A549 (cell line): ENCODE measurements around the gene PCSK5. TPM values are rescaled to one million over a fixed set of nuclear protein-coding genes. Genes with fewer than 3 reads are reported as not detected.
A peak's percentile ranks its signal among the peaks of the same experiment; 100 is the strongest.

ENCODE experiments used
- ATAC-seq, 2 experiments: fragments of 200-7000 bp in 1 of 2; fragments of >200 bp in 1 of 2; cut with Nextera tagmentation in 1 of 2; cut with Tn5 transposase in 1 of 2; 3 replicates each; pipeline versions ENCODE4 v1.8.0 to v1.9.1; 2018 to 2020; ENCODE audit warnings: mild to moderate bottlenecking in 1 of 2, moderate library complexity in 1 of 2
- CTCF ChIA-PET: fragments of 300-600 bp; sonication (Branson Sonifier 250); formaldehyde crosslinking; extraction: SDS; loops from one replicate; lab custom pipeline; 2021; ENCODE audit warnings: antibody characterized with exemption, inconsistent platforms; lab: Yijun Ruan, JAX
- POLR2A ChIA-PET: fragments of 350-600 bp; formaldehyde crosslinking; extraction: SDS; loops from one replicate; lab custom pipeline; 2021; ENCODE audit warnings: antibody characterized with exemption, inconsistent platforms; lab: Yijun Ruan, JAX
- DNase-seq, 2 experiments: peaks; one replicate each; pipeline versions ENCODE4 v3.0.0 to v3.0.0-alpha.2; 2011 to 2016; ENCODE audit warnings: low read depth in 1 of 2, low spot score in 1 of 2
- FAIRE-seq: peaks from 2 replicates; lab custom pipeline; 2011; peaks lifted over from hg19 to GRCh38; lab: Jason Lieb, UNC
- H3K27ac ChIP-seq, 2 experiments: fragments of >200 bp; sonication (Bioruptor Twin); formaldehyde crosslinking; 3 replicates each; pipeline ENCODE4 v1.5.1; 2016 to 2017
- H3K4me1 ChIP-seq: fragments of >200 bp; sonication (Bioruptor Twin); formaldehyde crosslinking; 3 replicates; pipeline ENCODE4 v1.6.1; 2016
- H3K4me2 ChIP-seq: fragments of >200 bp; sonication (Bioruptor Twin); formaldehyde crosslinking; 3 replicates; pipeline ENCODE4 v1.6.1; 2016
- H3K4me3 ChIP-seq: fragments of >200 bp; sonication (Bioruptor Twin); formaldehyde crosslinking; 3 replicates; pipeline ENCODE4 v1.5.1; 2016
- H3K9me3 ChIP-seq: fragments of >200 bp; sonication (Bioruptor Twin); formaldehyde crosslinking; 3 replicates; pipeline ENCODE4 v1.6.1; 2016
- ATOH8 ChIP-seq: fragments of 250-450 bp; sonication (Bioruptor Pico); IDR thresholded peaks from 2 replicates; pipeline ENCODE4 v1.5.0; 2020; ENCODE audit warnings: low read depth, mild to moderate bottlenecking, moderate library complexity
- BHLHE40 ChIP-seq: IDR thresholded peaks from 2 replicates; pipeline ENCODE4 v1.6.1; 2012; ENCODE audit warnings: low read depth, low read length, inconsistent platforms
- E2F6 ChIP-seq: IDR thresholded peaks from 2 replicates; pipeline ENCODE4 v1.6.1; 2012; ENCODE audit warnings: low read depth, borderline replicate concordance
- ELK1 ChIP-seq: fragments of 150-350 bp; IDR thresholded peaks from 2 replicates; pipeline ENCODE4 v1.6.1; 2014; ENCODE audit warnings: low read depth, mild to moderate bottlenecking, low read length
- EP300 ChIP-seq, 2 experiments: fragments of >200 bp; sonication (Bioruptor Twin); formaldehyde crosslinking; IDR thresholded peaks; 2 replicates in 1 of 2; 3 replicates in 1 of 2; pipeline ENCODE4 v1.6.1; 2016 to 2017
- FOSL2 ChIP-seq, 2 experiments: fragments of 450-650 bp in 1 of 2; fragments of >200 bp in 1 of 2; sonication (Bioruptor Twin) in 1 of 2; formaldehyde crosslinking; IDR thresholded peaks; 2 replicates each; pipeline versions ENCODE4 v1.5.0 to v1.6.1; 2016 to 2020; ENCODE audit warnings: mild to moderate bottlenecking in 1 of 2, moderate library complexity in 1 of 2
- FOXS1 ChIP-seq: fragments of 250-450 bp; sonication (Bioruptor Pico); IDR thresholded peaks from 2 replicates; pipeline ENCODE4 v1.5.0; 2020; ENCODE audit warnings: mild to moderate bottlenecking, moderate library complexity
- HDAC2 ChIP-seq: fragments of 200-600 bp; sonication (generic); IDR thresholded peaks from 2 replicates; pipeline ENCODE4 v1.6.1; 2016
- HEYL ChIP-seq: fragments of 250-450 bp; sonication (Bioruptor Pico); IDR thresholded peaks from 2 replicates; pipeline ENCODE4 v1.8.0; 2021; ENCODE audit warnings: mild to moderate bottlenecking, moderate library complexity
- HMGXB4 ChIP-seq: fragments of 250-450 bp; sonication (Bioruptor Pico); IDR thresholded peaks from 2 replicates; pipeline ENCODE4 v1.5.0; 2021; ENCODE audit warnings: mild to moderate bottlenecking, moderate library complexity, borderline replicate concordance
- HOXA7 ChIP-seq: fragments of 250-450 bp; sonication (Bioruptor Pico); IDR thresholded peaks from 2 replicates; pipeline ENCODE4 v1.5.0; 2020; ENCODE audit warnings: mild to moderate bottlenecking, moderate library complexity
- HOXB13 ChIP-seq: fragments of 250-450 bp; sonication (Bioruptor Pico); IDR thresholded peaks from 2 replicates; pipeline ENCODE4 v1.5.0; 2020; ENCODE audit warnings: low read depth, mild to moderate bottlenecking, moderate library complexity
- HOXB5 ChIP-seq: fragments of 250-450 bp; sonication (Bioruptor Pico); IDR thresholded peaks from 2 replicates; pipeline ENCODE4 v1.5.0; 2020; ENCODE audit warnings: mild to moderate bottlenecking, moderate library complexity
- JUN ChIP-seq, 2 experiments: fragments of >200 bp; sonication (Bioruptor Twin); formaldehyde crosslinking; IDR thresholded peaks; 2 replicates in 1 of 2; 3 replicates in 1 of 2; pipeline ENCODE4 v1.6.1; 2016 to 2017
- KDM5A ChIP-seq: fragments of 200-600 bp; sonication (generic); IDR thresholded peaks from 2 replicates; pipeline ENCODE4 v1.6.1; 2016; ENCODE audit warnings: antibody characterized with exemption, mild to moderate bottlenecking
- MAX ChIP-seq: IDR thresholded peaks from 2 replicates; pipeline ENCODE4 v1.6.1; 2012
- MAZ ChIP-seq: fragments of 150-350 bp; IDR thresholded peaks from 2 replicates; pipeline ENCODE4 v1.6.1; 2014; ENCODE audit warnings: antibody characterized with exemption, low read depth, low read length, borderline replicate concordance
- MYC ChIP-seq: IDR thresholded peaks from 2 replicates; pipeline ENCODE4 v1.6.1; 2012; ENCODE audit warnings: mild to moderate bottlenecking, inconsistent platforms, low read length, improper control_type of control experiment, borderline replicate concordance
- NPAS2 ChIP-seq: fragments of 250-450 bp; sonication (Bioruptor Pico); IDR thresholded peaks from 2 replicates; pipeline ENCODE4 v1.8.0; 2022; ENCODE audit warnings: mild to moderate bottlenecking, moderate library complexity, borderline replicate concordance
- PBX3 ChIP-seq: IDR thresholded peaks from 2 replicates; pipeline ENCODE4 v1.6.1; 2012
- POLR2A ChIP-seq: IDR thresholded peaks from 2 replicates; pipeline ENCODE4 v1.6.1; 2012; ENCODE audit warnings: mild to moderate bottlenecking, low read length
- POLR2AphosphoS2 ChIP-seq: conservative IDR thresholded peaks from 2 replicates; pipeline ENCODE4 v1.6.1; 2012; ENCODE audit warnings: low read length, improper control_type of control experiment, inconsistent platforms
- RCOR1 ChIP-seq: fragments of 150-350 bp; IDR thresholded peaks from 2 replicates; pipeline ENCODE4 v1.6.1; 2014; ENCODE audit warnings: antibody characterized with exemption, low read length, low read depth
- REST ChIP-seq: fragments of 200-600 bp; sonication (generic); IDR thresholded peaks from 2 replicates; pipeline ENCODE4 v1.6.1; 2016; ENCODE audit warnings: antibody characterized with exemption, mild to moderate bottlenecking, moderate library complexity
- RNF2 ChIP-seq: fragments of 200-600 bp; sonication (generic); IDR thresholded peaks from 2 replicates; pipeline ENCODE4 v1.6.1; 2016; ENCODE audit warnings: low read depth, mild to moderate bottlenecking, antibody characterized with exemption, moderate library complexity, borderline replicate concordance
- SMC3 ChIP-seq: fragments of >200 bp; sonication (Bioruptor Twin); formaldehyde crosslinking; IDR thresholded peaks from 3 replicates; pipeline ENCODE4 v1.6.1; 2018; ENCODE audit warnings: inconsistent platforms
- WGBS: methylation state at CpG from one replicate; pipeline ENCODE4 v1.1.6; 2017; ENCODE audit errors: missing lambda C conversion rate; 5-methylcytosine and 5-hydroxymethylcytosine counted together
- polyA plus RNA-seq, 4 experiments: library from polyadenylated mRNA; depleted of rRNA in 3 of 4; stranded (reverse); fragments of >200 nt; fragmentation: RNase III in 1 of 4; extraction: RNeasy Plus Mini Kit Qiagen cat#74134 plus additional on column Dnase treatment in 1 of 4; gene quantifications; 2 replicates in 3 of 4; 3 replicates in 1 of 4; pipeline ENCODE4 v1.2.3, GENCODE V29; 2011 to 2017

Gene PCSK5
- polyA plus RNA-seq, 2 of the 4 experiments (the other 2 are of a cell fraction), result 1.3 to 6.7 TPM

GRCh38 chr9:76390656-76391055 is 500.2 kb downstream of the PCSK5 start:
- peak overlapping the region; percentile 77 for H3K4me2 ChIP-seq
- POLR2A ChIA-PET, result interaction anchor here (1.1 kb wide), 1 partner anchor 19 kb away, joined by 3 read pairs; no protein-coding TSS in a partner anchor
- WGBS, result 40% methylated on average over 1 of the region's 1 CpG
- H3K4me1 ChIP-seq, result peaks cover 39% of the 10 kb centered on the region
- H3K4me3 ChIP-seq, result no peak overlapping the region
- FAIRE-seq (no peak), DNase-seq (no peak), ATAC-seq (no peak)
- H3K9me3 ChIP-seq, result no peaks in the 10 kb centered on the region
- 0 out of 6 replicates have a peak overlapping the region, but pooled peaks of 1 of the 2 experiments have one; percentile 4 for H3K27ac ChIP-seq
- CTCF ChIA-PET, result interaction anchor here (1.2 to 4.8 kb wide), 2 partner anchors 11 to 16 kb away, joined by 4 to 53 read pairs; no protein-coding TSS in a partner anchor
- TF ChIP-seq HOXB13 (CRISPR knock-in tag) (no peak), MYC (no peak), ATOH8 (no peak), HOXB5 (no peak), RCOR1 (no peak), POLR2A (no peak), RNF2 (no peak), BHLHE40 (no peak), ELK1 (no peak), MAZ (no peak), JUN (IDR thresholded peaks at IDR 0.05) (no peak), HOXA7 (CRISPR knock-in tag) (no peak), FOXS1 (no peak), PBX3 (no peak), HEYL (no peak), EP300 (IDR thresholded peaks at IDR 0.05) (no peak), REST (no peak)

- Histone ChIP-seq H3K4me1 (peaks cover 29% of the 10 kb centered on the region), H3K4me3 (peak within 1 kb of the TSS; percentile 87), H3K9me3 (no peaks in the 10 kb centered on the region), H3K4me2 (peak within 1 kb of the TSS; percentile 78), H3K27ac (peak within 1 kb of the TSS; percentile 98)
- DNase-seq (peak; percentile 74 to 96), ATAC-seq (peak; percentile 91 to 92), FAIRE-seq (no peak)
- 2% methylated on average over 31 of the region's 81 CpGs for WGBS
- POLR2A ChIA-PET, result interaction anchor here (0.6 to 3.5 kb wide), 14 partner anchors 10 to 739 kb away, joined by 3 to 102 read pairs (median 4); partner anchors contain the start of gene PCSK5
- CTCF ChIA-PET, result interaction anchor here (0.5 to 4.8 kb wide), 28 partner anchors 8 to 1006 kb away, joined by 3 to 53 read pairs (median 4); partner anchors contain the start of gene GCNT1
- TF ChIP-seq FOSL2 (IDR thresholded peaks at IDR 0.05) (no peak), FOSL2 (CRISPR knock-in tag; IDR thresholded peaks at IDR 0.05) (peak; percentile 5; the same call in 1 of the 2 replicates), JUN (IDR thresholded peaks at IDR 0.05) (peak; percentile 45 to 91; a peak in 4 of 5 replicates), NPAS2 (CRISPR knock-in tag) (no peak), KDM5A (no peak), HDAC2 (no peak), POLR2AphosphoS2 (no peak), HMGXB4 (CRISPR knock-in tag) (0 out of 2 replicates have a peak, but pooled peaks have one; percentile 45), E2F6 (peak; percentile 65), SMC3 (peak; percentile 72), MAX (peak; percentile 66; the same call in 1 of the 2 replicates), HOXB5 (no peak)
Observed at GRCh38 chr9:76394195-76394959, 503.9 kb downstream of the PCSK5 start, which contains the start of gene RFK. Gene RFK, minus strand, starts transcription at chr9:76394426. Its CDS starts 255 bp downstream, at chr9:76394171.
